ENCODE measurements around the gene TMEM175. TPM values are rescaled to one million over a fixed set of nuclear protein-coding genes. Genes with fewer than 3 reads are reported as not detected.

Gene TMEM175
- total and polyA plus RNA-seq, 2 of the 13 experiments (the other 11 are each of a cell fraction or from before 2014, with no cell fraction given) = 5.1 to 9.9 TPM

DNA sequence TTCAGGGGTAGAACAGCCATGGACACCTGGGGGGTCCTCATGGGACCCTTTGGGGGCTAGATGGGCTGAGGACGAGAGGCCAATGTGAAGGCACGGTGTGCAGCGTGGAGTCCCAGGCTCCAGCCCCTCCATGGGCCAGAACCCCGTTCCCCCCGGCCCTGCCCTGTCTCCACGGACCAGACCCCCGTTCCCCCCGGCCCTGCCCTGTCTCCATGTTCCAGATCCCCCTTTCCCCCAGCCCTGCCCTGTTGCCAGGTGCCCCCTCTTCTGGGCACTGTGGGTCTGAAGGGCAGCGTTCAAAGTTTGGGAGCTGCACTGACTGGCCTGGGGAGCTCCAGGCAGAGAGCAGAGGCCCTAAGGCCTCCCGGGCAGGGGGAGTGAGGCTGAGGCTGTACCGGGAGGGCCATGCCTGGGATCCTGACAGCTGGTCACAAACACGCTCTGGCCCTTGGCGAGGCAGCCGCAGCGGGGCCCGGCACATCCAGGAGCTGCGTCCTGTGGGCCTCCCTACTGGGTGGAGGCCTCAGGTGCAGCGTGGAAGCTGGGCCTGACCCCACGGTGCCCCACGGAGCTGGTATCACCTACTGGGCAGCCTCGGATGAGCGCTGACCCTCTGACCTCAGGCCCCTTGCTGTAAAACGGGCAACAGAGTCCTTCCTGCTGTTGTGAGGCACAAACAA lies 32.2 kb downstream of the TMEM175 start:
- H4K20me1 ChIP-seq (ENCODE audit: insufficient read depth, low read length) = no peaks in the 10 kb centered on the region
- BruUV-seq (replicated peaks) = no TSS peak
- H3K27me3 ChIP-seq (ENCODE audit: control insufficient read depth in 1 of 2, insufficient read depth in 2 of 2, low read length in 2 of 2) = no peaks in the 10 kb centered on the region
- 80% methylated on average over 20 of the region's 23 CpGs for WGBS (ENCODE audit: low lambda C conversion rate)
- DNase-seq (ENCODE audit: low spot score) (no peak), FAIRE-seq (no peak), ATAC-seq (no peak)
- H3K9ac ChIP-seq (ENCODE audit: insufficient read depth, low read depth, low read length) = no peak overlapping the region
- H3K27ac ChIP-seq (ENCODE audit: extremely low read length, insufficient read depth, low read length) = no peak overlapping the region
- CTCF ChIA-PET (ENCODE audit: low intra/inter-chr PET ratio, low total read pairs) = no interaction called here
- H3K4me1 ChIP-seq (ENCODE audit: insufficient read depth, low read length) = no peaks in the 10 kb centered on the region
- no peaks in the 10 kb centered on the region for H3K9me3 ChIP-seq (ENCODE audit: low read length)
- H3K4me3 ChIP-seq (replicated peaks in 1 of 3; ENCODE audit: insufficient read depth in 1 of 3, low read depth in 2 of 3, low read length in 3 of 3) = no peak overlapping the region
- H3K4me2 ChIP-seq (ENCODE audit: low read depth, low read length) = no peak overlapping the region
- in situ Hi-C loops (cut with HindIII; ENCODE audit: extremely low pct_ligation_motif_present, low pct_unique_long_range_greater_than_20kb) (no loop called here), intact Hi-C loops (cut with micrococcal nuclease; ENCODE audit: unreplicated experiment) (no loop called here)
- H3K79me2 ChIP-seq (ENCODE audit: insufficient read depth, low read length) = no peaks in the 10 kb centered on the region
- H3K36me3 ChIP-seq (replicated peaks in 1 of 2; ENCODE audit: control insufficient read depth in 1 of 2, insufficient read depth in 2 of 2, low read length in 2 of 2) = 0 out of 5 replicates have a peak, but pooled peaks cover 0 to 1% of the 10 kb centered on the region in 2 experiments
- no peak for TF ChIP-seq HOXA5 (CRISPR knock-in tag; IDR thresholded peaks at IDR 0.05)
- no peak for TF ChIP-seq NFATC3 (CRISPR knock-in tag; IDR thresholded peaks at IDR 0.05)
- TF ChIP-seq, protein P1, sequence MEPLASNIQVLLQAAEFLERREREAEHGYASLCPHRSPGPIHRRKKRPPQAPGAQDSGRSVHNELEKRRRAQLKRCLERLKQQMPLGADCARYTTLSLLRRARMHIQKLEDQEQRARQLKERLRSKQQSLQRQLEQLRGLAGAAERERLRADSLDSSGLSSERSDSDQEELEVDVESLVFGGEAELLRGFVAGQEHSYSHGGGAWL (CRISPR knock-in tag; IDR thresholded peaks at IDR 0.05) = no peak
- TF ChIP-seq, protein P2, sequence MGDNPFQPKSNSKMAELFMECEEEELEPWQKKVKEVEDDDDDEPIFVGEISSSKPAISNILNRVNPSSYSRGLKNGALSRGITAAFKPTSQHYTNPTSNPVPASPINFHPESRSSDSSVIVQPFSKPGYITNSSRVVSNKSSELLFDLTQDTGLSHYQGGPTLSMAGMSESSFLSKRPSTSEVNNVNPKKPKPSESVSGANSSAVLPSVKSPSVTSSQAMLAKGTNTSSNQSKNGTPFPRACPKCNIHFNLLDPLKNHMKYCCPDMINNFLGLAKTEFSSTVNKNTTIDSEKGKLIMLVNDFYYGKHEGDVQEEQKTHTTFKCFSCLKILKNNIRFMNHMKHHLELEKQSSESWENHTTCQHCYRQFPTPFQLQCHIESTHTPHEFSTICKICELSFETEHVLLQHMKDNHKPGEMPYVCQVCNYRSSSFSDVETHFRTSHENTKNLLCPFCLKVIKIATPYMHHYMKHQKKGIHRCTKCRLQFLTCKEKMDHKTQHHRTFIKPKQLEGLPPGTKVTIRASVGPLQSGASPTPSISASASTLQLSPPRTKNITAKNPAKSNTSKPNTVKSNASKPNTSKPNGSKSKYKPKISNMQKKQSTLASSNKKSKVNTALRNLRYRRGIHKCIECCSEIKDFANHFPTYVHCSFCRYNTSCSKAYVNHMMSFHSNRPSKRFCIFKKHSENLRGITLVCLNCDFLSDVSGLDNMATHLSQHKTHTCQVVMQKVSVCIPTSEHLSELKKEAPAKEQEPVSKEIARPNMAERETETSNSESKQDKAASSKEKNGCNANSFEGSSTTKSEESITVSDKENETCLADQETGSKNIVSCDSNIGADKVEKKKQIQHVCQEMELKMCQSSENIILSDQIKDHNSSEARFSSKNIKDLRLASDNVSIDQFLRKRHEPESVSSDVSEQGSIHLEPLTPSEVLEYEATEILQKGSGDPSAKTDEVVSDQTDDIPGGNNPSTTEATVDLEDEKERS (CRISPR knock-in tag; IDR thresholded peaks at IDR 0.05) = no peak
- no peak for TF ChIP-seq HDAC1 (CRISPR knock-in tag; IDR thresholded peaks at IDR 0.05)
- TF ChIP-seq, protein P3, sequence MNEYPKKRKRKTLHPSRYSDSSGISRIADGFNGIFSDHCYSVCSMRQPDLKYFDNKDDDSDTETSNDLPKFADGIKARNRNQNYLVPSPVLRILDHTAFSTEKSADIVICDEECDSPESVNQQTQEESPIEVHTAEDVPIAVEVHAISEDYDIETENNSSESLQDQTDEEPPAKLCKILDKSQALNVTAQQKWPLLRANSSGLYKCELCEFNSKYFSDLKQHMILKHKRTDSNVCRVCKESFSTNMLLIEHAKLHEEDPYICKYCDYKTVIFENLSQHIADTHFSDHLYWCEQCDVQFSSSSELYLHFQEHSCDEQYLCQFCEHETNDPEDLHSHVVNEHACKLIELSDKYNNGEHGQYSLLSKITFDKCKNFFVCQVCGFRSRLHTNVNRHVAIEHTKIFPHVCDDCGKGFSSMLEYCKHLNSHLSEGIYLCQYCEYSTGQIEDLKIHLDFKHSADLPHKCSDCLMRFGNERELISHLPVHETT (CRISPR knock-in tag; conservative IDR thresholded peaks at IDR 0.05) = no peak
- TF ChIP-seq NCOR1 (IDR thresholded peaks at IDR 0.05; ENCODE audit: borderline replicate concordance, low read length) = no peak
- TF ChIP-seq IKZF1 (IDR thresholded peaks at IDR 0.05) = no peak
- no peak overlapping the region for H2AFZ ChIP-seq (ENCODE audit: low read length)
- POLR2A ChIA-PET = no interaction called here

Measured in HepG2 (cell line).